GM12878 (cell line): ENCODE data around the gene JTB. TPM values are rescaled to one million over a fixed set of nuclear protein-coding genes. Genes with fewer than 3 reads are reported as not detected.

Source experiments
- ATAC-seq: fragments of 200-7000 bp; cut with Tn5 transposase; 3 replicates; pipeline ENCODE4 v1.9.1; 2020; ENCODE audit warnings: mild to moderate bottlenecking, moderate library complexity
- BruUV-seq: library from RNA; stranded (reverse); fragments of 400-500 nt; replicated peaks from 2 replicates; lab custom pipeline; 2021; lab: Mats Ljungman, UMichigan
- CTCF ChIA-PET: fragments of 300-600 bp; sonication (Branson Sonifier 250); formaldehyde crosslinking; extraction: SDS; loops from one replicate; lab custom pipeline; 2021; ENCODE audit warnings: inconsistent platforms; lab: Yijun Ruan, JAX
- POLR2A ChIA-PET: fragments of 350-600 bp; formaldehyde crosslinking; extraction: SDS; loops from one replicate; lab custom pipeline; 2021; ENCODE audit warnings: inconsistent platforms; lab: Charles Lee
- RAD21 ChIA-PET: fragments of 300-600 bp; sonication (Branson Sonifier 250); formaldehyde crosslinking; loops from one replicate; lab custom pipeline; 2023; ENCODE audit warnings: antibody characterized with exemption; ENCODE audit not compliant: unreplicated experiment; lab: Charles Lee
- SMC1A ChIA-PET: fragments of 300-600 bp; sonication (Branson Sonifier 250); formaldehyde crosslinking; loops from one replicate; lab custom pipeline; 2023; ENCODE audit not compliant: unreplicated experiment, uncharacterized antibody; lab: Charles Lee
- DNase-seq: peaks from one replicate; pipeline ENCODE4 v3.0.0-alpha.2; 2011; ENCODE audit warnings: low read depth, low spot score
- FAIRE-seq: peaks from 3 replicates; lab custom pipeline; 2011; peaks lifted over from hg19 to GRCh38; lab: Jason Lieb, UNC
- H2AFZ ChIP-seq: 2 replicates; pipeline ENCODE4 v1.6.0; 2011; ENCODE audit warnings: low read depth, low read length, control low read depth; ENCODE audit not compliant: control insufficient read depth
- H3K27ac ChIP-seq: 2 replicates; pipeline ENCODE4 v1.5.1; 2011; ENCODE audit warnings: control low read depth; ENCODE audit not compliant: control insufficient read depth, insufficient read depth
- H3K27me3 ChIP-seq, 2 experiments: replicated peaks in 1 of 2; 2 replicates each; pipeline versions ENCODE4 v1.6.0 to v1.6.1; 2011; ENCODE audit warnings: low read length in 1 of 2; ENCODE audit not compliant: control insufficient read depth in 2 of 2, insufficient read depth in 2 of 2
- H3K36me3 ChIP-seq, 2 experiments: 2 replicates each; pipeline ENCODE4 v1.5.1; 2011; ENCODE audit warnings: low read length in 1 of 2; ENCODE audit not compliant: control insufficient read depth in 2 of 2, insufficient read depth in 2 of 2
- H3K4me1 ChIP-seq: 2 replicates; pipeline ENCODE4 v1.6.1; 2011; ENCODE audit warnings: mild to moderate bottlenecking, low read length, moderate library complexity, mixed read lengths; ENCODE audit not compliant: control insufficient read depth, insufficient read depth
- H3K4me2 ChIP-seq: 2 replicates; pipeline ENCODE4 v1.6.0; 2011; ENCODE audit warnings: control low read depth; ENCODE audit not compliant: control insufficient read depth, insufficient read depth
- H3K4me3 ChIP-seq: fragments of 200-600 bp; sonication (generic); 2 replicates; pipeline ENCODE4 v1.5.1; 2016
- H3K79me2 ChIP-seq: 2 replicates; pipeline ENCODE4 v1.6.0; 2011; ENCODE audit warnings: low read length; ENCODE audit not compliant: control insufficient read depth, insufficient read depth
- H3K9ac ChIP-seq: 2 replicates; pipeline ENCODE4 v1.8.0; 2011; ENCODE audit warnings: low read length, control low read depth, mixed read lengths; ENCODE audit not compliant: control insufficient read depth, insufficient read depth
- H3K9me3 ChIP-seq: replicated peaks from 3 replicates; pipeline ENCODE4 v1.5.1; 2011; ENCODE audit warnings: mild to moderate bottlenecking, low read length; ENCODE audit not compliant: control insufficient read depth, insufficient read depth
- H4K20me1 ChIP-seq: 2 replicates; pipeline ENCODE4 v1.6.0; 2011; ENCODE audit not compliant: control insufficient read depth, insufficient read depth
- ATF7 ChIP-seq: fragments of 450-650 bp; IDR thresholded peaks from 2 replicates; pipeline ENCODE4 v1.6.1; 2016; ENCODE audit warnings: low read depth, mild to moderate bottlenecking
- BCL11A ChIP-seq: IDR thresholded peaks from 2 replicates; pipeline ENCODE4 v1.6.1; 2011; ENCODE audit warnings: low read depth, low read length
- BCLAF1 ChIP-seq: fragments of 450-650 bp; IDR thresholded peaks from 2 replicates; pipeline ENCODE4 v1.6.1; 2017; ENCODE audit warnings: antibody characterized with exemption, mild to moderate bottlenecking, moderate library complexity
- ELK1 ChIP-seq: IDR thresholded peaks from 2 replicates; pipeline ENCODE4 v1.6.1; 2012; ENCODE audit warnings: low read depth, low read length, improper control_type of control experiment
- FOS ChIP-seq: IDR thresholded peaks from 3 replicates; pipeline ENCODE4 v1.6.1; 2011; ENCODE audit warnings: borderline replicate concordance; ENCODE audit not compliant: insufficient read length; ENCODE audit errors: extremely low read depth
- IRF5 ChIP-seq: fragments of 450-650 bp; IDR thresholded peaks from 2 replicates; pipeline ENCODE4 v1.6.1; 2017; ENCODE audit warnings: borderline replicate concordance
- MAX ChIP-seq: IDR thresholded peaks from 2 replicates; pipeline ENCODE4 v1.6.1; 2012; ENCODE audit warnings: low read depth, low read length, improper control_type of control experiment
- MYC ChIP-seq: IDR thresholded peaks from 2 replicates; pipeline ENCODE4 v1.6.1; 2011; ENCODE audit warnings: mild to moderate bottlenecking, low read length, moderate library complexity, inconsistent platforms; ENCODE audit not compliant: insufficient read depth, insufficient replicate concordance, insufficient read length, severe bottlenecking
- NFYA ChIP-seq: IDR thresholded peaks from 2 replicates; pipeline ENCODE4 v1.6.1; 2011; ENCODE audit warnings: low read depth, mild to moderate bottlenecking, low read length, improper control_type of control experiment, borderline replicate concordance
- PBX3 ChIP-seq: IDR thresholded peaks from 2 replicates; pipeline ENCODE4 v1.6.1; 2011; ENCODE audit warnings: mild to moderate bottlenecking, low read depth, low read length, moderate library complexity; ENCODE audit not compliant: insufficient replicate concordance
- ZNF687 ChIP-seq: fragments of 450-650 bp; IDR thresholded peaks from 2 replicates; pipeline ENCODE4 v1.6.1; 2017; ENCODE audit warnings: mild to moderate bottlenecking, moderate library complexity
- WGBS: methylation state at CpG from one replicate; pipeline ENCODE4 v1.1.6; 2016; ENCODE audit warnings: low lambda C conversion rate; ENCODE audit not compliant: insufficient replicate concordance, insufficient coverage; ENCODE audit errors: missing lambda C conversion rate; 5-methylcytosine and 5-hydroxymethylcytosine counted together
- in situ Hi-C: fragments of 300-500 bp; cut with MboI; formaldehyde crosslinking; loops from 9 replicates; pipeline ENCODE4 v1.14.3; 2018; ENCODE audit warnings: mixed read lengths
- intact Hi-C: fragments of 100-400 bp; cut with micrococcal nuclease; formaldehyde crosslinking; loops from one replicate; pipeline ENCODE4 v1.14.2; 2022; ENCODE audit not compliant: unreplicated experiment
- polyA plus RNA-seq, 11 experiments: library from polyadenylated mRNA; depleted of rRNA in 4 of 11; unstranded in 6 of 11; stranded (reverse) in 5 of 11; fragments of >200 nt; fragmentation: Nextera tagmentation in 4 of 11; fragmentation: Illumina TruSeq in 1 of 11; extraction: Ambion mirVana in 4 of 11; extraction: Trizol in 1 of 11; gene quantifications; 1 replicate in 1 of 11; 2 replicates in 10 of 11; pipeline versions ENCODE4 v1.2.1 to v1.2.3, GENCODE V29; 2011 to 2016; ENCODE audit warnings: inconsistent platforms in 2 of 11, missing spikeins in 2 of 11, low read depth in 1 of 11
- total RNA-seq, 4 experiments: library from RNA; depleted of rRNA in 3 of 4; stranded (reverse); fragments of >200 nt in 3 of 4; fragmentation: Illumina TruSeq in 1 of 4; extraction: Trizol in 1 of 4; gene quantifications; 2 replicates each; pipeline versions ENCODE4 v1.2.1 to v1.2.3, GENCODE V29; 2013 to 2021

JTB gene
- total and polyA plus RNA-seq, 10 of the 15 experiments (the other 5 are each of a cell fraction or from before 2014, with no cell fraction given) = 25.0 to 298 (median 155) TPM

- Histone ChIP-seq H3K27me3 (no peaks in the 10 kb centered on the region), H4K20me1 (no peaks in the 10 kb centered on the region), H3K9me3 (no peaks in the 10 kb centered on the region), H3K4me2 (no peak overlapping the region), H3K9ac (no peak overlapping the region), H3K36me3 (peaks cover 22 to 27% of the 10 kb centered on the region in 2 experiments; a peak in 3 of 4 replicates), H3K4me3 (no peak overlapping the region), H3K79me2 (peaks cover 8% of the 10 kb centered on the region), H3K27ac (no peak overlapping the region), H3K4me1 (peaks cover 2% of the 10 kb centered on the region), H2AFZ (no peak overlapping the region)
- WGBS = 100% methylated on average over 3 of the region's 3 CpGs
- intact Hi-C loops (no loop called here), in situ Hi-C loops (no loop called here)
- FAIRE-seq = no peak
- ChIA-PET RAD21 (no interaction called here), SMC1A (no interaction called here), CTCF (no interaction called here), POLR2A (no interaction called here)
- no peak for DNase-seq
- no TSS peak for BruUV-seq
- no peak for ATAC-seq
- TF ChIP-seq ELK1 (no peak), ATF7 (no peak), PBX3 (no peak), ZNF687 (no peak), IRF5 (no peak), NFYA (no peak), BCLAF1 (no peak), FOS (no peak), BCL11A (no peak), MAX (no peak), MYC (no peak)
These were observed 38.5 kb downstream of the JTB start for GRCh38 chr1:153938996-153939395.
